Activated naive CD8-positive, alpha-beta T cell treated with anti-CD3 and anti-CD28 coated beads, Interleukin-2, amount 50 U/mL, for 24 hours (primary cell): Measurements from ENCODE around the gene GZMM.
"Not testable (repeated sequence)": the region's sequence is repeated elsewhere in the genome, so short reads cannot be mapped to it uniquely, and the experiment has no call there.

ENCODE experiments used
- ATAC-seq: fragments of 150-1000 bp; cut with Tn5 transposase; one replicate; pipeline ENCODE4 v1.10.0; 2021
- DNase-seq: peaks from one replicate; pipeline ENCODE4 v3.0.0; 2021
- H3K27ac Mint-ChIP-seq: one replicate; pipeline ENCODE4 v1.8.0; 2021; ENCODE audit warnings: mild to moderate bottlenecking, mixed read lengths
- H3K27me3 Mint-ChIP-seq: one replicate; pipeline ENCODE4 v1.8.0; 2021; ENCODE audit warnings: mixed read lengths
- H3K36me3 Mint-ChIP-seq: one replicate; pipeline ENCODE4 v1.8.0; 2021; ENCODE audit warnings: low read depth, mixed read lengths
- H3K4me1 Mint-ChIP-seq: one replicate; pipeline ENCODE4 v1.8.0; 2021; ENCODE audit warnings: mixed read lengths
- H3K4me3 Mint-ChIP-seq: one replicate; pipeline ENCODE4 v1.8.0; 2021; ENCODE audit warnings: mild to moderate bottlenecking, moderate library complexity, mixed read lengths
- H3K9me3 Mint-ChIP-seq: one replicate; pipeline ENCODE4 v1.8.0; 2021; ENCODE audit warnings: mixed read lengths

GZMM gene

GRCh38 chr19:576768-577438 is 33.0 kb downstream of the GZMM start:
- no peak for DNase-seq
- no peak for ATAC-seq
- Mint-ChIP-seq H3K27me3 (no peaks in the 10 kb centered on the region), H3K36me3 (peaks cover 8% of the 10 kb centered on the region), H3K4me3 (no peak overlapping the region), H3K4me1 (peaks cover 31% of the 10 kb centered on the region), H3K27ac (no peak overlapping the region), H3K9me3 (no peaks in the 10 kb centered on the region)

- Mint-ChIP-seq H3K9me3 (no peaks in the 10 kb centered on the region), H3K36me3 (peaks cover 10% of the 10 kb centered on the region), H3K4me3 (no peak overlapping the region), H3K27me3 (no peaks in the 10 kb centered on the region), H3K4me1 (peaks cover 28% of the 10 kb centered on the region), H3K27ac (no peak overlapping the region)
- ATAC-seq (no peak), DNase-seq (no peak)
Measured at GRCh38 chr19:577439-578392, 33.9 kb downstream of the GZMM start.

- Mint-ChIP-seq H3K36me3 (peaks cover 10% of the 10 kb centered on the region), H3K4me1 (peaks cover 24% of the 10 kb centered on the region), H3K27ac (no peak overlapping the region), H3K9me3 (no peaks in the 10 kb centered on the region), H3K4me3 (no peak overlapping the region), H3K27me3 (no peaks in the 10 kb centered on the region)
- no peak for DNase-seq
- ATAC-seq = no peak
Measured at GRCh38 chr19:579111-579841, 35.4 kb downstream of the GZMM start.

- no peak for ATAC-seq
- H3K9me3 Mint-ChIP-seq = no peaks in the 10 kb centered on the region
- no peaks in the 10 kb centered on the region for H3K27me3 Mint-ChIP-seq
- DNase-seq = no peak
- peaks cover 9% of the 10 kb centered on the region for H3K36me3 Mint-ChIP-seq
- peaks cover 19% of the 10 kb centered on the region for H3K4me1 Mint-ChIP-seq
- no peak overlapping the region for H3K27ac Mint-ChIP-seq
- no peak overlapping the region for H3K4me3 Mint-ChIP-seq
Measured at GRCh38 chr19:579842-580155, 35.9 kb downstream of the GZMM start.

GRCh38 chr19:580274-580835 is 36.5 kb downstream of the GZMM start:
- DNase-seq = no peak
- peaks cover 14% of the 10 kb centered on the region for H3K4me1 Mint-ChIP-seq
- no peak overlapping the region for H3K4me3 Mint-ChIP-seq
- no peak for ATAC-seq
- peaks cover 9% of the 10 kb centered on the region for H3K36me3 Mint-ChIP-seq
- no peaks in the 10 kb centered on the region for H3K27me3 Mint-ChIP-seq
- H3K9me3 Mint-ChIP-seq = no peaks in the 10 kb centered on the region
- no peak overlapping the region for H3K27ac Mint-ChIP-seq

- Mint-ChIP-seq H3K4me1 (peaks cover 12% of the 10 kb centered on the region), H3K27ac (no peak overlapping the region), H3K27me3 (peaks cover 8% of the 10 kb centered on the region), H3K36me3 (peaks cover 9% of the 10 kb centered on the region), H3K9me3 (no peaks in the 10 kb centered on the region), H3K4me3 (no peak overlapping the region)
- DNase-seq (no peak), ATAC-seq (no peak)
Measured at GRCh38 chr19:581399-582111, 37.7 kb downstream of the GZMM start.

- Mint-ChIP-seq H3K27me3 (peaks cover 8% of the 10 kb centered on the region), H3K4me1 (peaks cover 6% of the 10 kb centered on the region), H3K4me3 (no peak overlapping the region), H3K27ac (no peak overlapping the region), H3K9me3 (no peaks in the 10 kb centered on the region), H3K36me3 (peaks cover 9% of the 10 kb centered on the region)
- DNase-seq = no peak
- ATAC-seq = no peak
Measured at GRCh38 chr19:582497-583197, 38.8 kb downstream of the GZMM start.

GRCh38 chr19:583198-583967 is 39.5 kb downstream of the GZMM start:
- peaks cover 7% of the 10 kb centered on the region for H3K4me1 Mint-ChIP-seq
- H3K4me3 Mint-ChIP-seq = no peak overlapping the region
- no peak for ATAC-seq
- H3K27me3 Mint-ChIP-seq = peaks cover 12% of the 10 kb centered on the region
- H3K36me3 Mint-ChIP-seq = peaks cover 9% of the 10 kb centered on the region
- no peak overlapping the region for H3K27ac Mint-ChIP-seq
- no peak for DNase-seq
- no peaks in the 10 kb centered on the region for H3K9me3 Mint-ChIP-seq

- H3K9me3 Mint-ChIP-seq = no peaks in the 10 kb centered on the region
- H3K27ac Mint-ChIP-seq = no peak overlapping the region
- H3K4me3 Mint-ChIP-seq = no peak overlapping the region
- DNase-seq (no peak), ATAC-seq (no peak)
- peaks cover 16% of the 10 kb centered on the region for H3K27me3 Mint-ChIP-seq
- H3K4me1 Mint-ChIP-seq = peaks cover 9% of the 10 kb centered on the region
- peaks cover 9% of the 10 kb centered on the region for H3K36me3 Mint-ChIP-seq
Measured at GRCh38 chr19:583968-584239, 40.1 kb downstream of the GZMM start.

GRCh38 chr19:584240-585001 is 40.6 kb downstream of the GZMM start:
- Mint-ChIP-seq H3K4me3 (no peak overlapping the region), H3K36me3 (peaks cover 9% of the 10 kb centered on the region), H3K9me3 (no peaks in the 10 kb centered on the region), H3K4me1 (peaks cover 9% of the 10 kb centered on the region), H3K27ac (no peak overlapping the region), H3K27me3 (peaks cover 19% of the 10 kb centered on the region)
- DNase-seq (peak; percentile 76), ATAC-seq (peak; percentile 67)

GRCh38 chr19:585146-585545 is 41.3 kb downstream of the GZMM start:
- not testable (repeated sequence) for H3K4me3 Mint-ChIP-seq, H3K9me3 Mint-ChIP-seq, H3K36me3 Mint-ChIP-seq, ATAC-seq, DNase-seq, H3K4me1 Mint-ChIP-seq, H3K27ac Mint-ChIP-seq
- H3K27me3 Mint-ChIP-seq = peaks cover 19% of the 10 kb centered on the region

GRCh38 chr19:585551-586110 is 41.8 kb downstream of the GZMM start:
- Mint-ChIP-seq H3K36me3 (peaks cover 6% of the 10 kb centered on the region), H3K9me3 (no peaks in the 10 kb centered on the region), H3K27ac (no peak overlapping the region), H3K4me3 (no peak overlapping the region), H3K27me3 (peaks cover 19% of the 10 kb centered on the region), H3K4me1 (peaks cover 9% of the 10 kb centered on the region)
- no peak for ATAC-seq
- DNase-seq = no peak
